C4-2B (cell line): ENCODE results near the gene LDB2.
"Not testable (repeated sequence)": the region's sequence is repeated elsewhere in the genome, so short reads cannot be mapped to it uniquely, and the experiment has no call there.

Source experiments
- H3K27ac ChIP-seq: fragments of 450-650 bp; 2 replicates; pipeline ENCODE4 v1.5.1; 2017
- CTCF ChIP-seq: fragments of 450-650 bp; conservative IDR thresholded peaks from 2 replicates; pipeline ENCODE4 v1.5.1; 2017; ENCODE audit warnings: mild to moderate bottlenecking
- ZFX ChIP-seq: fragments of 450-650 bp; IDR thresholded peaks from 2 replicates; pipeline ENCODE4 v1.6.1; 2017

LDB2 gene

GRCh38 chr4:16897991-16898827 lies at the start of gene LDB2:
Gene LDB2, minus strand, starts transcription at chr4:16898645.
- no peak for TF ChIP-seq CTCF
- TF ChIP-seq ZFX, result no peak

GRCh38 chr4:16942491-16942890 lies 44.0 kb upstream of the LDB2 start:
- H3K27ac ChIP-seq, result no peak overlapping the region
- TF ChIP-seq ZFX, result no peak
- TF ChIP-seq CTCF, result no peak

More at GRCh38 chr4:16897991-16898827, at the start of gene LDB2:
- no peak within 1 kb of the TSS for H3K27ac ChIP-seq

DNA sequence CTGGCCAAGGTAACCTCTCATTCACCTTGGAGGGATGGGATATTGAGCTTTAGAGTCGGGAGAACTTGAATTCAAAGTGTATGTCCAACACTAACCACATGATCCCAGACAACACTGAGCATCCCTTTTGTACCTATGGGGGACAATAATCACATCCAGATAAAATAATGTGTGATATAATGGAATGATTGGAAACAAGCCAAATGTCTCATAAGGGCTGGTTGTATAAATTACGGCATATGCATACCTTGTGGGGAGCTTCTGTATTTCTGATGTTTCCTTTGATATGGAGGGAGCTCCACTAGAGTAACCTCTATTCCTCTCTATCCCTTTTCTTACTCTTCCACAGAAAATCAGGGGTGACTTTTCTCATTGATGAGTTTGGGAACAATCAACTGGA lies 40.7 kb upstream of the LDB2 start:
- H3K27ac ChIP-seq, result no peak overlapping the region
- TF ChIP-seq ZFX, result no peak
- TF ChIP-seq CTCF, result no peak

- no peak for TF ChIP-seq ZFX
- no peak for TF ChIP-seq CTCF
- H3K27ac ChIP-seq, result no peak overlapping the region
These were observed 40.1 kb upstream of the LDB2 start for GRCh38 chr4:16938512-16939040.

DNA sequence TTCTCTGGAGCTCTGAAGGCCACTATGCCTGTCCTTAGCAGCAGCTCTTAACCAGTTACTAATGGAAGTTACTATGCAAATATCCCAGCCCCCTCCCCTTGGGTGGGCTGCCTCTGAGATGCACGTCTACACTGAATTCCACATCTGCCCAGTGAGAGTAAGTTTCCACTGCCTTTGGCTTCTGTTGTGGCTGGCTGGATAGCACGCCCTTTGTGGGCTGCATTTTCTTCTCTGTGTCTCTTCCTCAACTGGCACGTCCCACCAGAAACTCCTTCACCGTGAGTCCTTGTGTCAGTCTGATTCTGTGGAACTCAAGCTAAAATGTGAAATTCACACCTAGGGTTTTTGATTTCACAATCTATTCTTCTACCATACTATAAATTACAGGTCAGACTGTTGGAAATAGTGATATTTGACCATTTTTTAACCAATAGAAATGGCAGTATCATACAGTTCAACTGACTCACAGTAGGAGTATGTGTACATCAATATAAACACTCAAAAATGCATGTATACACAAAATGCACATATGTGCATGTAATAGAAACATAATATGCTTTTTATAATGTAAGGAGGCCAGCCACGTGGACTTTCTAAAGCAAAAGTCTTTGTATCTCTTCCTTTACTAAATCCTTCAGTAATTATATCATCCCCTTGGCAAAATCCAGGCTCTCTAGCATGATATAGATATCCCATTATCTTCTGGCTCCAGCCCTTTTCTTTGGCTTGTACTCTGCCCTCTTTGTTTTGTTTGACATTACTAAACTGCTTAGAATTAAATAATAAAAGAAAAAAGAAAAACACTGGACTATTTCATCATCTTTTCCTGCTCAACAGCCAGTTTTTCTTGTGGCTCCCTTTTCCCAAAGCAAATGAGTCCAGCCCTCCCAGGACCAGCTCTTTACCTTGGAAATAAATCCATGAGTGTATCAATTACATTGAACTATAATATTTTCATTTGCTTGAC lies 33.2 kb upstream of the LDB2 start:
- H3K27ac ChIP-seq, result no peak overlapping the region
- no peak for TF ChIP-seq ZFX
- no peak for TF ChIP-seq CTCF

DNA sequence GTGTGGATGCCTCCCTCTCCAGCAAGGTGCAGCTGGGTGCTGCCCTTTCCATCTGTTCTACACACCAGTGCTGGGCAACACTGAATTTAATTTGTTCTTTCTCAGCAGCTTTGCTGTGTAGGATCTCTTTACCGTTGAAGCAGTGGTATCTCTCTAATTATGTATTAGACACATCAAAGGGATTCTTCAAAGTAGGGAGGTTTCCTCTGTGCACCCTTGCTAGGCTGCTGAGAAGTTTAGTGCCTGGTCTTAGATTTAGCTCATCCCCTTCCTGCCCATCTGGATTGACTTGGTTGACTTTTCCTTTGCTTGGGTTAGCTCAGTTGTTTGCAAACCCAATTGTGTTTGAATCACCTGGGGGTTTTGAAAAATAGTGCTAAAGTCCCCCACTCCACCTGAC lies 27.8 kb upstream of the LDB2 start:
- TF ChIP-seq CTCF (no peak), ZFX (no peak)
- H3K27ac ChIP-seq, result no peak overlapping the region

- H3K27ac ChIP-seq, result not testable (repeated sequence)
These were observed 20.3 kb upstream of the LDB2 start for GRCh38 chr4:16918716-16919115.
